Adrenal gland (tissue), 5 donors: ENCODE data around the gene NPAS3.

Source experiments
- CTCF ChIP-seq, 6 experiments: fragments of 450-650 bp in 4 of 6; fragments of 200-600 bp in 2 of 6; sonication (generic) in 1 of 6; IDR thresholded peaks; 1 replicate in 5 of 6; 2 replicates in 1 of 6; pipeline versions ENCODE4 v1.5.1 to v1.8.0; 2016 to 2021; ENCODE audit warnings: antibody characterized with exemption in 6 of 6, mild to moderate bottlenecking in 2 of 6, moderate library complexity in 1 of 6
- POLR2A ChIP-seq, 2 donors: fragments of 450-650 bp; IDR thresholded peaks; one replicate each; pipeline ENCODE4 v1.6.1; 2017; ENCODE audit warnings: antibody characterized with exemption in 2 of 2, mild to moderate bottlenecking in 2 of 2, moderate library complexity in 1 of 2
- donor health status: DM: no; HTN: no; CAD: no.

- TF ChIP-seq CTCF (IDR thresholded peaks at IDR 0.05): no peak
- TF ChIP-seq POLR2A (IDR thresholded peaks at IDR 0.05): no peak
Observed at GRCh38 chr14:33812181-33812580, 873.5 kb downstream of the NPAS3 start.
